C4-2B (cell line): ENCODE data around the gene LXN.

Source experiments
- CTCF ChIP-seq: fragments of 450-650 bp; conservative IDR thresholded peaks from 2 replicates; pipeline ENCODE4 v1.5.1; 2017; ENCODE audit warnings: mild to moderate bottlenecking
- ZFX ChIP-seq: fragments of 450-650 bp; IDR thresholded peaks from 2 replicates; pipeline ENCODE4 v1.6.1; 2017

GRCh38 chr3:158631981-158632380 is 40.5 kb downstream of the LXN start:
- no peak for TF ChIP-seq CTCF
- no peak for TF ChIP-seq ZFX
